SIG-M5 treated with dmso at 0.1 percent for 504 hours (cell line): ENCODE results near the gene CCDC87.

ENCODE experiments used
- DNase-seq: peaks from one replicate; lab custom pipeline; 2025; ENCODE audit not compliant: unreplicated experiment; lab: John Stamatoyannopoulos, UW

Gene CCDC87, protein sequence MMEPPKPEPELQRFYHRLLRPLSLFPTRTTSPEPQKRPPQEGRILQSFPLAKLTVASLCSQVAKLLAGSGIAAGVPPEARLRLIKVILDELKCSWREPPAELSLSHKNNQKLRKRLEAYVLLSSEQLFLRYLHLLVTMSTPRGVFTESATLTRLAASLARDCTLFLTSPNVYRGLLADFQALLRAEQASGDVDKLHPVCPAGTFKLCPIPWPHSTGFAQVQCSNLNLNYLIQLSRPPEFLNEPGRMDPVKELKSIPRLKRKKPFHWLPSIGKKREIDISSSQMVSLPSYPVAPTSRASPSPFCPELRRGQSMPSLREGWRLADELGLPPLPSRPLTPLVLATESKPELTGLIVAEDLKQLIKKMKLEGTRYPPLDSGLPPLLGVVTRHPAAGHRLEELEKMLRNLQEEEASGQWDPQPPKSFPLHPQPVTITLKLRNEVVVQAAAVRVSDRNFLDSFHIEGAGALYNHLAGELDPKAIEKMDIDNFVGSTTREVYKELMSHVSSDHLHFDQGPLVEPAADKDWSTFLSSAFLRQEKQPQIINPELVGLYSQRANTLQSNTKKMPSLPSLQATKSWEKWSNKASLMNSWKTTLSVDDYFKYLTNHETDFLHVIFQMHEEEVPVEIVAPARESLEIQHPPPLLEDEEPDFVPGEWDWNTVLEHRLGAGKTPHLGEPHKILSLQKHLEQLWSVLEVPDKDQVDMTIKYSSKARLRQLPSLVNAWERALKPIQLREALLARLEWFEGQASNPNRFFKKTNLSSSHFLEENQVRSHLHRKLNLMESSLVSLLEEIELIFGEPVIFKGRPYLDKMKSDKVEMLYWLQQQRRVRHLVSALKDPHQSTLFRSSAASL

DNA sequence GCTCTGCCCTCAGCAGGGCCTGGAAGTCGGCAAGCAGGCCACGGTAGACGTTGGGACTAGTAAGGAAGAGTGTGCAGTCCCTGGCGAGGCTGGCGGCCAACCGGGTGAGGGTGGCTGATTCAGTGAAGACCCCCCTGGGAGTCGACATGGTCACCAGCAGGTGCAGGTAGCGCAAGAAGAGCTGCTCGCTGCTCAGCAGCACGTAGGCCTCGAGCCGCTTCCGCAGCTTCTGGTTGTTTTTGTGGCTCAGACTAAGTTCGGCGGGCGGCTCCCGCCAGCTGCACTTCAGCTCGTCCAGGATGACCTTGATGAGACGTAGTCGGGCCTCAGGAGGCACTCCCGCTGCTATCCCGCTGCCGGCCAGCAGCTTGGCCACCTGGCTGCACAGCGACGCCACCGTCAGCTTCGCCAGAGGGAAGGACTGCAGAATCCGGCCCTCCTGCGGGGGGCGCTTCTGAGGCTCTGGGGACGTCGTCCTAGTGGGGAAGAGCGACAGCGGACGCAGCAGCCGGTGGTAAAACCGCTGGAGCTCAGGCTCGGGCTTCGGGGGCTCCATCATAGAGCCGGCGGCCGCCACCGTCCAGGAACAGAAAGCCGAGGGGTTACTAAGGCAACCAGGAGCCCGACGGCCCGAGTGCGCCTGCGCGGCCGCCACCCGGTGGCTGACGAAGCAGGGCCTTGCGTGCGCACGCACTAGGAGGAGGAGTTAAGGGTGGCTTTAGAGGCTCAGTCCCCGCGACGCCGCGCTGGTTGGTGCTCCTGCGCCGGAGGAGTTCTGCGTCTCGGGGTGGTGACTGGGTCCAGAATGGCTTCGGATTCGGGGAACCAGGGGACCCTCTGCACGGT, at the start of gene CCDC87, which contains the start of gene CCS:
Gene CCDC87, minus strand, starts transcription at position 607 of the 846 bp plus-strand sequence. Its CDS starts 48 bp downstream, at position 559.
Gene CCS, plus strand, starts transcription at position 729 of the 846 bp plus-strand sequence. Its CDS starts 77 bp downstream, at position 806.
- peak; percentile 92 for DNase-seq

DNA sequence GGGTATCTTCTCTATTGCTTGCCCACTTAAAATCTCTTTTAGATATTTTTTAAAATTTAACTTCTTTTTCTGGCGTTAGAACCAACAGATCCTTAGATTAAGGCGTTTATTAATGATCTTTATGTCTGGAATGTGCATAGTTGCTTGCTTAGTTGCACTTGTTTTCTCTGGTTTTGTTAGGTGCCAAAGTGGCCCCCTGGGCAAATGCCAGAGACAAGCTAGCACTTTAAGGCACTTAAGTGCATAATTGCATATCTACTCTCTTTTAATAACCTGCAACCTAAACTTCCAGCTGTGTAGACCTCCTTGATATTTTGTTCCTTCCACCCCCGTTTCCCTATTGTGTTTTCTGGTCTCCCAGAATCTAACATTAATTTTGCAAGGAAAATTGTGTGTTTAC, 49.0 kb upstream of the CCDC87 start:
- no peak for DNase-seq

DNA sequence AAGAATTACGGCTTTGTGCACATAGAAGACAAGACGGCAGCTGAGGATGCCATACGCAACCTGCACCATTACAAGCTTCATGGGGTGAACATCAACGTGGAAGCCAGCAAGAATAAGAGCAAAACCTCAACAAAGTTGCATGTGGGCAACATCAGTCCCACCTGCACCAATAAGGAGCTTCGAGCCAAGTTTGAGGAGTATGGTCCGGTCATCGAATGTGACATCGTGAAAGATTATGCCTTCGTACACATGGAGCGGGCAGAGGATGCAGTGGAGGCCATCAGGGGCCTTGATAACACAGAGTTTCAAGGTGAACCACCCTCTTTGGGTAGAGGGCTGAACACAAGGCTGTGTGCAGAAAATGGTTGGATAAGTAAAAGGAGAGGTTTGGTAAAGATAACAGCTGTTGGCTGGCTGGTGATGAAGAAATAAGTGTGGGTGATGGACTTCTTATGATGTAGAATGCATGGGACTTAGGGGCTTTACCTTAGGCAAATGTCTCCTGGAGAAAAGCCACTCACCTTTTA, 47.0 kb upstream of the CCDC87 start:
- peak; percentile 14 for DNase-seq

DNA sequence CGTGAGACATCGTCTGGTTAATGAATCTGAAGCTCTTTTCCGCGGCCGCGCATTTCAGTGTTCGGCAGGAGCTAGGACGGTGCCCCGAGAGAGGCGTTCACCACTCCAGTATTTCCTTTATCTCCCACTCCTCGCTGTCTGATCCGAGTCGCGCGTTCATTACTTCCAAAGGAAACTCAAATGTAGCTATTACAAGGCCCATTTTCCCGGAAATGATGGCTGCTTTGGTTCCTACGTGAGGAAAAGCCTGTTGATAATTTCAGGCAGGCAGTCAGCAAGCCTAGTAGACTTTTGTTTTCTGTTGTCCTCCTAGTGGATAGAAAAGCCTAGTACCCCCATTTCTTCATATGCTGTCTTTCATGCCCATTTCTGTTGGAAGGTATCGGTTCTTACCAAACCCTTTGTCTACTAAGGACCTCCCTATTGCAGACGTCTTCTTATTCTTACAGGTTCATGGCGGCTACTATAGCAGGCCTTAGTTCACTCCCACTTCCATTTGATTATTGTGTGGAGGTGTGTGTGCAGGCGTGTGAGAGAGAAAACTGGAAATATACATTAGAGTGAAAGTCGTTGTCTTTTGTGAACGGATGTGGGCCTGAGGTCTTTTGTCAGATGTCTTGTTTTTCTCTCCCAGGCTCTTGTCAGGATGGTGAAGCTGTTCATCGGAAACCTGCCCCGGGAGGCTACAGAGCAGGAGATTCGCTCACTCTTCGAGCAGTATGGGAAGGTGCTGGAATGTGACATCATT, 46.4 kb upstream of the CCDC87 start:
- peak; percentile 53 for DNase-seq

DNA sequence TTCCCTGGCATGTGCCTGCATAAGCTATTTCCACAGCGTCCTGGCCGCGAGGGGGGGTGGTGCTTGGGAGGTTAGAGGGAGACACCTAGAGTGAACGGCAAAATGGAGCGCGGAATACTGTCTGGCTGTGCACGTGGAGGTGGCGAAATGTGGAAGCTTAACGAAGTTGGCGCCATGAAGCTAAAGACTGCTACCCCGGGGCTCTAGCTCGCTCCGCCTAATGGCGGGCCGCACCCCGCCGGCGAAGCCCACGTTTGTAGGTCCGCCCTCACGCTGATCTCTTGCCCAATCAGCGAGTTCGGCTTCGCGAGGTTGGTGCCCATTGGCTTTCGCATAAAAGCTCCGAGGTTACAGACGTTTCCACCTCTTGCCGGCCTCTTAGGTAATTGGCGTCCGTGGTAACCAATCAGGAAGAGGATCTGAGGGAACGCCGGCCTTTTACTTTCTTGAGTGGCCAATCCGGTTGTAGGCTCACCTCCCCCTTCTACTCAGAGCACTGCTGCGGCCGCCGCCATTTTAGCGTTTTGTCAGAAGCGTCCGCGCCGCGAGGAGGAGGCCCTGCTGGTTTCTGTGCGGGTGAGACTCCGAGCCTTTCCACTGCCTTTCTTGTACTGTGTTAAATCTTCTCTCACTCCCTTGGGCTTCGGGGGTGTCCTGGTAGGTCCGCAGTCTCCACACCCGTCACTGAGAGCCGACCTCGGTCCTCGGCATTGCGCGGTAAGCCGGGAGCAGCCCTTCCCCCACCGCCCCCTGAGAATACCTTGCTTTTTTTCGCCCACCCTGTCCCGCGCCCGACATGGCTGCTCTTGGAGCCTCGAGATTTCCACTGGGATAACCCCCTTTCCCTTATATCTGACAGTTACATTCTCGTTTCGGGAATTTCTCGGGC, 45.6 kb upstream of the CCDC87 start, which contains the start of gene RBM4:
Gene RBM4, plus strand, starts transcription at position 527 of the 889 bp plus-strand sequence. CDS start 1,009 bp downstream, outside the sequence.
- DNase-seq, result peak; percentile 99

DNA sequence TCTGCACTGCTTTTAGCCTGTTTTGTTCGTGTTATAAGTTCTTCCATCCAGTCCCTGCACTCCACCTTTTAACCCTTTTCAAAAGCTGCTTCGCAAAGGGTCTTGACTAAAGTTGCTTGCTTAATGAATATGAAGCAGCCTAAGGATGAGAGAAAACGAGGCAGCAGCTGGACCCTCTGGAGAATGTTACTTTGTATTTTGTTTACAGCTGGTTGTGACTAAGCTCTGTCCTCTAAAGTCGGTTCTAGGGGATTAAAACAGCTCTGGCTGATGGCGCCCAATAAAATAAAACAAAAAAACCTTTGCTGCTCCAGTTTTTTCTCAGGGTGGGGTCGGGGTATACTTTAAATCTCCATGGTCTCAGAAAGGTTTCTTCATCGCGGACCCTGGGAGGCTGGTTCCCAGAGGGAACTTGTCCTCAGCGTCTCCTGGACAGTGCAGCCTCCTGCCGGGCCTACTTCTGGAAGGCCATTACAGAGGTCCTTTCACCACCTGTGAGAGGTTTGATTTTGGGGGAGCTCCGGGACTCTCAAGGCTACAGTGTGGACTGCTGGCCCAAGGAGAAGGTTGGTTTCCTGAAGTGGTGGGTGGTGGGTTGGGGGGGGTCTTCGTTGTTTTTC, 44.8 kb upstream of the CCDC87 start:
- no peak for DNase-seq

DNA sequence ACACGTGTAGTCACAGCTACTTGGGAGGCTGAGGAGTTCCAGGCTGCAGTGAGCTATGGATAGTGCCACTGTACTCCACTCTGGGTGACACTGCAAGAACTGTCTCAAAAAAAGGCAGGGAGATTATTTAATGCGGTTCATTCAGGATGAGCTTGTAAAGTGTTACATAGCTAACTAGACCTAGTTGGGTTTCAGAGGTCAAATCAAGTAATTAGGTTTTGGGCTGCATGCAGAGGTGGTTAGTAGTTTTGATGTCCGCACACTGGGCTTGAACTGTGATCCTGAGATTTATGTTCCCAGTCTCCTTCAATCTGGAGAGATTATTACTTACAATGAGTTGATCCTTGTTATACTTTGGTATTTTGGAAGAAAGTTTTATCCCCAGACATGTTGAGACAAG, 43.5 kb upstream of the CCDC87 start:
- DNase-seq, result no peak

DNA sequence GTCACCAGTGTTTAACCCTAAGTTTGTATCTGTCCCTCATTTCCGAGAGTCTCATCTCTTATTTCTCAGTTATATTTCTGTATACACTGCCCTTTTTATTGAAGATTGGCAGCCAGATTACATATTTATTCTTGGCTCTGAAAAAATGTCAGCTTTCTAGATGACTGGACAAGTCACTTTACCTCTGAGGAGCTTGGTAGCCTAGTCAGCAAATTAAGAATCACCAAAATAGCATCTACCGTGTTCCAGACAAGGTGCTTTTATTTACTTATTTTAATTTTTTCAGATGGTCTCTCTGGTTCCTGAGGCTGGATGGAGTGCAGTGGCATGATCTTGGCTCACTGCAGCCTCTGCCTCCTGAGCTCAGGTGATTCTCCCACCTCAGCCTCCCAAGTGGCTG, 40.1 kb upstream of the CCDC87 start:
- DNase-seq, result no peak

DNA sequence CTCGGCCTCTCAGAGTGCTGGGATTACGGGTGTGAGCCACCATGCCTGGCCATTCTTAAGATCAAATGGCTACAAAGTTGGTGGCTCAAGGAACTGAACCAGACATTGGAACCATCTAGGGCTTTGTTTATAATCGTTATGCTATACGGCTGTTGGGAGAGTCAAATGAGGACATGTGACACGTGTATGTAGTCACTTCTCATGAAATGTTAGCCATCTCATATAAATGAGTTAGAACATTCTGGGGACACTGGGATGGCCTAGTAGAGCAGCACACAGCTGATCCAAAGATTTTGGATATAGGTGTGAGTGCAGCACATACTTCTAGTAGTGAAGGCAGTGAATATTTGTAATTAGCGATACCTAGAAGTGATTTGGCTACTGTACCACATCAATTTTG, 39.0 kb upstream of the CCDC87 start:
- DNase-seq, result no peak

DNA sequence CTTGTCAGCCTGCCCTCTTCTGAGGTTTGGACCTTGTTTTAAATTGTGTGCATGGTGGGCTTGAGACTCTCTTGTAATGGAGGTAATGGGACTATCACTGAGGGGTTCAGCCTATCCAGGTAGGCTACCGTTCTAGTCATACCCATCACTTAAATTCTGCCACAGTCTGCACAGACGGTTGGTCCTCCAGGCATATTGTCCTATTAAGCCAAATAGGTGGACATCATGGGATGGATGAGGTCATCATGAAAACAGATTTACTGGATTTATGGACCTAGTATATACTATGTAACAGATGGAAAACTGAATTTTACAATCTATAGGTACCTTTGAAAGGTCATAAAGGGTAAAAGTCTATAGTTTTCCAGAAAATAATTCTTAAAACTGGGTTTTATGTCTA, 36.5 kb upstream of the CCDC87 start:
- no peak for DNase-seq

DNA sequence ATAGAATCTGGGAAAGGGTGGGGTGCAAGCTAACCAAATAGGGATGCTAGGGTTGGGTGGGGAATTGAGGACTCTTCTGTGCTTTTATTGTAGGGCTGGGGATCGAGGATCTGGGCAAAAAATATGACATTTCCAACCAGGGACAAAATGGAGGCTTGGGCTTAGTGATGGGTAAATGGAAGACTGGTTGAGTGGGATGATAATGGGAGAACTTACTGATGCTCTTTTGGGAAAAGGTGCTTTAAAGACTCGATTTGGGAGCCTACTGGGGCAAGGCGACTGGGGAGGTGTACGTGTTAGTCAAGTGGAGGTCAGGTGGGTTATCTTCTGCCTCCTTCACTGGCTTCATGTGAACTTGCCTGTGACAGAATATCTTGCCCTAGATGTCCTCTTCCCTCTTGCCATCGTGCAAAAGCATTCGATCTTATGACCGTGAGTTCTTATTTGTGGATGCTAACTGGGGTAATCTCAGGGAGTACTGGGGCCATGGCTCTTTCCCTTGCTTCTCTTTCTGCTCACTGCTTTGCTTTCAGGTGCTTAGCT, 35.3 kb upstream of the CCDC87 start:
- no peak for DNase-seq

DNA sequence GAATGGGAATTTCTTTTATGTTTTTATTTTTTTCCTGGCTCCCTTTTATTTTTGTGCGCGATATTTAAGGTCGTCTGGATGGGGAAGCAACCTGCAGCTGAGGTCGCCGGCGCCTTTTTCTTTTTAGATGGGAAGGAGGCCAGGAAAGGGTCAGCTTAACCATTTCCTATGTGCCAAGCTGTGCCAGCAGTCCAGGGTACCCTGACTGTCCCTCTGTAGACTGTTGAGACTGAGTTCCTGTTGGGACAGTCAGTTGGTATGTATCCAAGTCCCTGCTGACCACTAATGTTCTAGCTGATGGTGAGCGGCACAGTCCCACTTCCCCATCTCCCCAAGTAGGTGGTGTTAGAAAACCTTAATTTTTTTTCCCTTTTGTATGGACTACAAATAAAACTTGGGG, 34.1 kb upstream of the CCDC87 start:
- no peak for DNase-seq

DNA sequence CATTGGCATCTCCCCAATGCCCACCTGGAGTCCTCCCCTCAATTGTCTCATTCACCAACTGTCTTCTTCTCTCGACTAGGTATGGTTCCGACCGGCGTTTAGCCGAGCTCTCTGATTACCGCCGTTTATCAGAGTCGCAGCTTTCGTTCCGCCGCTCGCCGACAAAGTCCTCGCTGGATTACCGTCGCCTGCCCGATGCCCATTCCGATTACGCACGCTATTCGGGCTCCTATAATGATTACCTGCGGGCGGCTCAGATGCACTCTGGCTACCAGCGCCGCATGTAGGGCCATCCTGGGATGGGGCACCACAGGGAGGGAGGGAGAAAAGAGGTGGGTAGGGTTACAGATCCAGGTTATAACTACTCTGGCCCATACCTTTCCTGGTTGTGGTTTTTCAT, 33.5 kb upstream of the CCDC87 start:
- DNase-seq, result no peak

DNA sequence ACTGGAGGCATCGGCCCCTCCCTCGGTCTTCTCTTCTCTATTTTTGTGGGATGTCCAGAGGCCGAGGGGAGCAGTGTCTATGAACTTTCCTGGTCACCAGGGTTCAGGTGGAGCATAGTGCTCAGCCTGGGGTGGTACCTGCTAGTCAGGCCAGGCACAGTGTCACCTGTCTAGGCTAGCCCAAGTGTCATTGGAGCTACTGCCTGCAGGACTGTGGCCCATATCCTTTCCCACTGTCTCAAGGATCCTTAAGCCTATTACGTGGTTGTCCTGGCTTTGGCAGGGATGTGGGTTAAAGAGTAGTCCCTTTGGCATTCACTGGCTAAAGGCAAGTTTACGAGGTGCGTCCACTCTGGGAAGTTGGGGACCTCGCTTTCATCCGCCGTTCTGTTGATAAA, 32.9 kb upstream of the CCDC87 start:
- DNase-seq, result no peak

DNA sequence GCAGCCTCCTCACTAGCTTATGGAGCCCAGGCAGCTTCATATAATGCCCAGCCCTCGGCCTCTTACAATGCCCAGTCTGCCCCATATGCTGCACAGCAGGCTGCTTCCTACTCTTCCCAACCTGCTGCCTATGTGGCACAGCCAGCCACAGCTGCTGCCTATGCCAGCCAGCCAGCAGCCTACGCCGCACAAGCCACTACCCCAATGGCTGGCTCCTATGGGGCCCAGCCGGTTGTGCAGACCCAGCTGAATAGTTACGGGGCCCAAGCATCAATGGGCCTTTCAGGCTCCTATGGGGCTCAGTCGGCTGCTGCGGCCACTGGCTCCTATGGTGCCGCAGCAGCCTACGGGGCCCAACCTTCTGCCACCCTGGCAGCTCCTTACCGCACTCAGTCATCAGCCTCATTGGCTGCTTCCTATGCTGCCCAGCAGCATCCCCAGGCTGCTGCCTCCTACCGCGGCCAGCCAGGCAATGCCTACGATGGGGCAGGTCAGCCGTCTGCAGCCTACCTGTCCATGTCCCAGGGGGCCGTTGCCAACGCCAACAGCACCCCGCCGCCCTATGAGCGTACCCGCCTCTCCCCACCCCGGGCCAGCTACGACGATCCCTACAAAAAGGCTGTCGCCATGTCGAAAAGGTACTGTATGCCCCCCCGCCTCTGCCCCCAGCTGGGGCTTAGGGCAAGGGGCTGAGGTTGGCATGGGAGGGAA, 32.3 kb upstream of the CCDC87 start:
- no peak for DNase-seq

DNA sequence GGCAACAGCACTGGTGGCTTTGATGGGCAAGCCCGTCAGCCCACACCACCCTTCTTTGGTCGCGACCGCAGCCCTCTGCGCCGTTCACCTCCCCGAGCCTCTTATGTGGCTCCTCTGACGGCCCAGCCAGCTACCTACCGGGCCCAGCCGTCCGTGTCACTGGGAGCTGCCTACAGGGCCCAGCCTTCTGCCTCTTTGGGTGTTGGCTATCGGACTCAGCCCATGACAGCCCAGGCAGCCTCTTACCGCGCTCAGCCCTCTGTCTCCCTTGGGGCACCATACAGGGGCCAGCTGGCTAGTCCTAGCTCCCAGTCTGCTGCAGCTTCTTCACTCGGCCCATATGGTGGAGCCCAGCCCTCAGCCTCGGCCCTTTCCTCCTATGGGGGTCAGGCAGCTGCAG, 31.6 kb upstream of the CCDC87 start:
- no peak for DNase-seq

DNA sequence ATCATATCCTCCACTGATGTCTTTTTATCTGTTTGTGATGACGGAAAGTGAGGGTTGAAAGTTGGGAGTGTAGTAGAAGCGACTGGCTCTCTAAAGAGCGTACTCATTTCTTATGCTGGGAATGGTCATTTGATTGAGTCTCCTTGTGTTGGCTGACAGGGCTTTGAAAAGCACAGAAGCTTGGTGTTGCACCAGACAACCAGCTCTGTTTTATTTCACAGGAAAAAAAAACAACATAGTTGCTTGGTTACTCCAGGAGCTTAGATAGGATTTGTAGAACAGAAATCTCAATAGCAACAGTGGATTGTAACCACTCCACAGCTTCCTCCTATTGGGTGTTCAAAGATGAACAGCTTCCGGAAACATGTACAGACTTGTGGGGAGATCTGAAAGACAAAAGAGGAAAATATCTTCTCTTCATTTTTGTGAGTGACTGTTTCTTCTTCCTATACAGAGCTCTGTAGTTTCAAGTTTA, 26.3 kb upstream of the CCDC87 start:
- DNase-seq, result peak; percentile 76
